NCI-H446 treated with DMSO at 0.1 percent for 48 hours (cell line): ENCODE measurements around the gene ZSWIM9.
"Not testable (repeated sequence)": the region's sequence is repeated elsewhere in the genome, so short reads cannot be mapped to it uniquely, and the experiment has no call there.

Experiments
- DNase-seq: peaks from one replicate; lab custom pipeline; 2025; lab: John Stamatoyannopoulos, UW

ZSWIM9 gene

DNA sequence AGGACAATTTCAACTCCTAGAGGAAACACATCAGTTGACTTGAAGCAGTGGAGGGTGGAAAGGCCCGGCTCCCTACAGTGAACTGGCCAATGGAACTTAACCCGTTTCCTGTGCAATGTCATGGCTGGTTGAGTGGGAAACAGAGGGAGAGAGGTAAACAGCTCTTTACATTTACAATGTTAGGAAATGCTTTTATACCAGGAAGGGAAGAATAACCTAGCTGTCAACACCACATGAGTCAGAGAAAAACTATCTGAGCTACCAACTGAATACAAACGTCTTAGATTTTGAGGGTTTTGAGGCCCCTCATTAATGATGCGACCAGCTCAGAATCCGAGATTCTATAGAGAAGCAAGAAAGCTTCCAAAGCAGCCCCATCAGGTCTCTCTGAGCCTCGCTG, 48.5 kb downstream of the ZSWIM9 start:
- DNase-seq: no peak

DNA sequence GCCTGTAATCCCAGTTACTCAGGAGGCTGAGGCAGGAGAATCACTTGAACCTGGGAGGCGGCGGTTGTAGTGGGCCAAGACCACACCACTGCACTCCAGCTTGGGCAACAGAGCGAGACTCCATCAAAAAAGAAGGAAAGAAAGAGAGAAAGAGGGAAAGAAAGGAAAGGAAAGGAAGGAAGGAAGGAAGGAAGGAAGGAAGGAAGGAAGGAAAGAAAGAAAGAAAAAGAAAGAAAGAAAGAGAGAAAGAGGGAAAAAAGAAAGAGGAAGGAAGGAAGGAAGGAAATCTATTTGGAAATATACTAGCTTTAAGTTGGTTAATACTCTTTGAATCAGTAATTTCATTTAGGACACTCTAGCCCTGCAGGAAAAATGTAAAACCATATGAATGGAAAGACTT, 50.3 kb downstream of the ZSWIM9 start:
- not testable (repeated sequence) for DNase-seq

DNA sequence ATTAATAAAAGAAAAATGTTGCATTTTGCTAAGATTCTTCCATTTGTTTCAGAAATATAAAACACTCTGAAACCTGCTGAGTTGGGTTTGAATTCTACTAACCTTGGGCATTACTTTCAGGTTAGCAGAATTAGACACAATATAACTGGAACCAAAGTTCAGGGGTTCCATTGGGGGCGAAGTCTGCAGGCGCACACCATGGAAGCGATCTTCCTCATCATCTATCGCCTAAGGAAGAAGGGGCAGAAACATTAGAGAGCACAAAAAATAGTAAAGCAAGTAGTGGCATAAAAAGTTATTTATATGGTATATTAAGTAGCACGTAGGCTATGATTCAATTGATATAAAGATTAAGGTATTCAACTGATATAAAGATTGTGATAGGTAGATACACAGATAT, 51.1 kb downstream of the ZSWIM9 start:
- DNase-seq: no peak

DNA sequence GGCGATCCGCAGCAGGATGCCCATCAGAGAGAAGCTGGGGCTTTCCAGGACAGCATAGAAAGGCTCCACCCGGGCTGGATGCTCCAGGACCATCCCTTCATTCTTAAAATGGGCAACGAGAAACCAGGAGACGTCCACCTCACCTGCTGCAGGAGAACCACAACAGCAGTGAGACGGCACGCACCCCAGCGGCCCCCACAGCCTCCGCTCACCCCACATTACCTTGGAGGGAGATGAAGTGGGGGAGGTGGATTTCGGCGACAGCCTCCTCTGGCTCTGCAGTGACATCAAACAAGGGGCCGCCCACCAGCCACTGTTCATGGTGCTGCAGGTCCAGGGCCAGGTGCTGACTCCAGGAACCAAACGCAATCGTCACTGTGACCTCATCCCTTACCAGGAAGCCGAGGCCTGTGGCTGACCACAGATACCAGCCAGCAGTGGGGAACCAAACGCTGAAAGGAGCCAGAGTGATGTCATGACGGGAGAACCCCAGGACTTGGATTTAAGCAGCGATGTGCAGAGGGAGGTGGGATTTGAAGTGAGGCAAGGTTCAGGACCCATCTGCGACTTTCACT, 60.2 kb downstream of the ZSWIM9 start:
- DNase-seq: no peak

DNA sequence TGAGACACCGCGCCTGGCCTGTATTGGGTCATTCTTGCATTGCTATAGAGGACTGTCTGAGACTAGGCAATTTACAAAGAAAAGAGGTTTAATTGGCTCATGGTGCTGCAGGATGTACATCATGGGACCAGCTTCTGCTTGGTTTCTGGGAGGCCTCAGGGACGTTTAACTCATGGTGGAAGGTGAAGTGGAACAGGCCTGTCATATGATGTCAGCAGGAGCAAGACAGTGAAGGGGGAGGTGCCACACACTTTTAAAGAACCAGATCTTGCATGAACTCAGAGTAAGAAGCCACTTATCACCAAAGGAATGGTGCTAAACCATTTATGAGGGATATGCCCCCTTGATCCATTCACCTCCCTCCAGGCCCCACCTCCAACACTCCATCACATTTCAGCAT, 66.6 kb downstream of the ZSWIM9 start:
- DNase-seq: no peak

DNA sequence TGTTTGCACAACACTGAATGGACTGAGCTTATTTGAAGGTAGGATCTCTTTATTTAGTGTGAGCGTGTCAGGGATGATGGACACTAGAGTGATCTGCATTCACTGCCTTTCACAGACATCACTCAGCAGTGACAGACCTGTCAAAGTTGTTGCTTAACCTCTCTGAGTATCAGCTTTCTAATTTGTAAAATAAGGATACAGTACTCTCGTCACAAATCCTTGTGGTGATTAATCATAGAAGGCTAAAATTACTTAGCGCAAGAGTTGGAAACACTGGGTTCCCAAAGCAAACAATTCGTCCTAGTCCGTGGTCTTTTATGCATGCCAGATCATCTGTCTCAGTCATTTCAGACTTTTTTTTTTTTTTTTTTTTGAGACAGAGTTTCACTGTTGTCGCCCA, 68.6 kb downstream of the ZSWIM9 start:
- no peak for DNase-seq

DNA sequence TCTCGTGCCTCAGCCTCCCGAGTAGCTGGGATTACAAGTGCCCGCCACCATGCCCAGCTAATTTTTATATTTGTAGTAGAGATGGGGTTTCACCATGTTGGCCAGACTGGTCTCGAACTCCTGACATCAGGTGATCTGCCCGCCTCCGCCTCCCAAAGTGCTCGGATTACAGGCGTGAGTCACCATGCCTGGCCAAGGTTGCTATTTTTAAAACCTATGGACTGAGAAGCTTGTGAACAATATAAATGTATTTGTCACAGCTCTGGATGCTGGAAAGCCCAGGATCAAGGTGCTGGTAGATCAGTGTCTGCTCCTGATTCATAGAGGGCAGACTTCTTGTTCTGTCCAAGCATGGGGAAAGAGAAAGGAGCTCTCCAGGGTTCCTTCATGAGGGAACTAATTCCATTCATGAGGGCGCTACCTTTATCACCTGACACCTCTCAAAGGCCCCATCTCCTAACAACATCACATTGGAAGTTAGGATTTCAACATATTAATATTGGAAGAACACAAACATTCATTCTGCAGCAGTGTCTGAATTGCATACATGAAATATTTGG, 69.2 kb downstream of the ZSWIM9 start:
- DNase-seq: no peak

DNA sequence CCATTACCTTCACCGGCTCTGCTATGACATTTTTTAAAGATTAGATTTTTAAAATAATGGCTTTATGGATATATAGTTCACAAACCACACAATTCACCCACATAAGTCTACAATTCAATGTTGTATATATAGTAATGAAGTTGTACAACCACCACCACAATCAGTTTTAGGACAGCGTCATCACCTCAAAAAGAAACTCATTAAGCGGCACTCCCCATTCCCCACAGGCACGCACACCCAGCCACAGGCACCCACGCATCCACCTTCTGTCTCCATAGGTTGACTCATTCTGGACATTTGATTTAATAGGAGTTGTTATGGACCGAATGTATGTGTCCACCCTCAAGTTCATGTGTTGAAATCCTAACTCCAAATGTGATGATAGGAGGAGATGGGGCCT, 71.3 kb downstream of the ZSWIM9 start:
- DNase-seq: not testable (repeated sequence)

DNA sequence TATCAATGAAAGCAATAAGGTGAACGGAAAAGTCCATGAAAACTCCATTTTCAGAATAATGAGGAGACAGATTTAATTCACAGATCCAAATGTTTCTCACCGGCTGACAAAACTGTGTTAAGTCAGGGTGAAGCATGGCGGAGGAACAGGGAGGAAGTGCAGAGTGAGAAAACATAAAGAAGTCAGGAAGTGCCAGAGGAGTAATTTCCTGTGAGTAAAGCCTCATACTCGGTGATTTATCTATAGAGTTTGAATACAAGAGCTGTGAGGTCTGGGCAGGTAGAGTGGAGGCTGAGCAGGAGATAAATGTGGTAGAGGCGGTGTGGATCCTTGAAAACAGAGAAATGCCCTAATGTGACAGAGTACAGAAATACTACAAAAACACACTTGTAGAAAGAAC, 73.8 kb downstream of the ZSWIM9 start:
- DNase-seq: no peak

DNA sequence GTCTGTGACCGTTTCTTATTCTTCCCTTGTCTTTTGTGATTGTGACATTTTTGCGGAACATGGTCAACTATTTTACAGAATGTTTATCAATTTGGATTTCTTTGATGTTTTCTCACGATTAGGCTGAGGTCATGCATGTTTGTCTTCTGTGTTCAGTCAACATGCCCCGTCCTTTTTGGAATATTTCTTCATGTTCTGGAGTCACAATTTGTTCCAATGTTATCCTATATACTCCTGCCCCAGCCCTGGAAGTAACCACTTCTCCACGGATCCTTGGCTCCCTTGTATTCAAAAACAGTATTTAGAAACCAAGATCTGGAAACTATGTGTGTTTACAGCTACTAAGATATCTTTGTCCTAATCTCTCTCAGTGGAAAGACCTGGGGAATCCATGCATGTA, 75.6 kb downstream of the ZSWIM9 start:
- DNase-seq: no peak

DNA sequence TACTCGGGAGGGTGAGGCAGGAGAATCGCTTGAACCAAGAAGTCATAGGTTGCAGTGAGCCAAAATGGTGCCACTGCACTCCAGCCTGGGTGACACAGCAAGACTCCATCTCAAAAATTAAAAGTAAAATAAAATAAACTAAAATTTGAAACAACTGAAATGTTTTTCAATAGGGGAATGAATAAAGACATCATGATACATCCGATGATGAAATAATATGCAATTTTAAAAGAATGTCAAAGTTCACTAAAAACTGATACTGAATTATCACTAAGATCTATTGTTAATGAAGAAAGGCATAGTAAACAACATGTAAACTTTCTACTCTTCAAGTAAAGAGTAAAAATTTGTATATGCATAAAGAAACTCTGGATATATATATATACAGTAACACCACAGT, 76.7 kb downstream of the ZSWIM9 start:
- no peak for DNase-seq
